NCI-H2196 treated with DMSO at 0.1 percent for 48 hours (cell line): ENCODE results near the gene PRICKLE2.

Experiments used
- DNase-seq: peaks from one replicate; lab custom pipeline; 2025; ENCODE audit not compliant: unreplicated experiment; lab: John Stamatoyannopoulos, UW

Gene PRICKLE2

GRCh38 chr3:64224826-64225610, at the start of gene PRICKLE2:
Gene PRICKLE2 (minus strand): TSS chr3:64225466. CDS start chr3:64198927, 26,539 bp downstream.
- no peak for DNase-seq

- DNase-seq: no peak
Observed at GRCh38 chr3:64272842-64273241, 47.6 kb upstream of the PRICKLE2 start.

- no peak for DNase-seq
Observed at GRCh38 chr3:64272271-64272670, 47.0 kb upstream of the PRICKLE2 start.

GRCh38 chr3:64271631-64272030, 46.4 kb upstream of the PRICKLE2 start:
- no peak for DNase-seq

GRCh38 chr3:64270866-64271260, 45.6 kb upstream of the PRICKLE2 start:
- DNase-seq: no peak

- DNase-seq: no peak
Observed at GRCh38 chr3:64270142-64270865, 45.0 kb upstream of the PRICKLE2 start.

GRCh38 chr3:64268926-64269325, 43.7 kb upstream of the PRICKLE2 start:
- DNase-seq: no peak

- DNase-seq: no peak
Observed at GRCh38 chr3:64267721-64268604, 42.7 kb upstream of the PRICKLE2 start.

- DNase-seq: no peak
Observed at GRCh38 chr3:64266983-64267382, 41.7 kb upstream of the PRICKLE2 start.

- DNase-seq: no peak
Observed at GRCh38 chr3:64266065-64266931, 41.0 kb upstream of the PRICKLE2 start.

- DNase-seq: no peak
Observed at GRCh38 chr3:64265646-64266045, 40.4 kb upstream of the PRICKLE2 start.

- DNase-seq: no peak
Observed at GRCh38 chr3:64264501-64265109, 39.3 kb upstream of the PRICKLE2 start.

GRCh38 chr3:64262574-64263114, 37.4 kb upstream of the PRICKLE2 start:
- DNase-seq: no peak

- DNase-seq: no peak
Observed at GRCh38 chr3:64260431-64260830, 35.2 kb upstream of the PRICKLE2 start.

- no peak for DNase-seq
Observed at GRCh38 chr3:64259636-64260035, 34.4 kb upstream of the PRICKLE2 start.

- no peak for DNase-seq
Observed at GRCh38 chr3:64257100-64257755, 32.0 kb upstream of the PRICKLE2 start.

- DNase-seq: no peak
Observed at GRCh38 chr3:64255741-64256340, 30.6 kb upstream of the PRICKLE2 start.

GRCh38 chr3:64254443-64254842, 29.2 kb upstream of the PRICKLE2 start:
- no peak for DNase-seq

GRCh38 chr3:64253689-64254088, 28.4 kb upstream of the PRICKLE2 start:
- DNase-seq: no peak
